Mucosa of rectum (tissue), 2 donors: ENCODE results near the gene SPRR2G.
"Not testable (repeated sequence)": the region's sequence is repeated elsewhere in the genome, so short reads cannot be mapped to it uniquely, and the experiment has no call there.

ENCODE experiments used
- H3K27ac ChIP-seq, 2 donors: one replicate each; pipeline ENCODE4 v1.7.0; 2013; ENCODE audit warnings: inconsistent platforms in 2 of 2, low read depth in 2 of 2, low read length in 2 of 2
- H3K27me3 ChIP-seq, 2 donors: one replicate each; pipeline ENCODE4 v1.7.0; 2013; ENCODE audit warnings: low read length in 2 of 2; ENCODE audit not compliant: control insufficient read depth in 2 of 2, insufficient read depth in 2 of 2
- H3K36me3 ChIP-seq, 2 donors: one replicate each; pipeline ENCODE4 v1.7.0; 2013; ENCODE audit warnings: low read length in 2 of 2; ENCODE audit not compliant: control insufficient read depth in 2 of 2, insufficient read depth in 2 of 2
- H3K4me1 ChIP-seq, 2 donors: one replicate each; pipeline ENCODE4 v1.7.0; 2013; ENCODE audit warnings: low read length in 2 of 2, mild to moderate bottlenecking in 1 of 2; ENCODE audit not compliant: control insufficient read depth in 2 of 2, insufficient read depth in 2 of 2
- H3K4me3 ChIP-seq, 2 donors: one replicate each; pipeline ENCODE4 v1.7.0; 2013; ENCODE audit warnings: low read length in 2 of 2
- H3K9ac ChIP-seq, 2 donors: one replicate each; pipeline ENCODE4 v1.7.0; 2013; ENCODE audit warnings: low read length in 2 of 2, low read depth in 1 of 2, mild to moderate bottlenecking in 1 of 2
- H3K9me3 ChIP-seq, 2 donors: one replicate each; pipeline ENCODE4 v1.7.0; 2013; ENCODE audit warnings: low read length in 2 of 2; ENCODE audit not compliant: control insufficient read depth in 2 of 2
- donor health status: healthy.
- donor health status: Normal muscosa, but diverticular disease.

SPRR2G gene

DNA sequence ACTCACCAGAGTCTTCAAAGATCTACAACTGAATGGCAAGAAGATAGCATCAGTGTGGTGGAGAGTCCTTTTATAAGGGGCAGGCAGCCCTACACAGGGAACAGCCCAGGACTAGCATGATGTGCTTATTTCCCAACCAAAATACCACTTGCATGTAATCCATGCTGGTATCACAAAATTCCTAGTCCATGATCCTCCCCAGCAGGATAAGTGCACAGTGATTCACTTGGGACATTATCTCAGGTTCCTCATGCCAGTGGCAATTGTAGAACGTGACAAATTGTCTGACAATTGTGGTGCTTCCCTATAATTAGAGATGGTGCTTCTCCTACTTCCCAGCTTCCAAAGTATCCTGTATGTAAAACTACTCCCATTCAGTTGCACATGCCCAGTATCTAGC lies at the start of gene SPRR2G:
TSS of gene SPRR2G (minus strand) at position 45 of the 400 bp plus-strand sequence. CDS start 780 bp downstream, outside the sequence.
- Histone ChIP-seq H3K4me1 (no peaks in the 10 kb centered on the region), H3K4me3 (no peak within 1 kb of the TSS), H3K27me3 (peaks cover 0 to 3% of the 10 kb centered on the region in 2 donors), H3K36me3 (no peaks in the 10 kb centered on the region), H3K9ac (no peak within 1 kb of the TSS), H3K27ac (no peak within 1 kb of the TSS), H3K9me3 (no peaks in the 10 kb centered on the region)

DNA sequence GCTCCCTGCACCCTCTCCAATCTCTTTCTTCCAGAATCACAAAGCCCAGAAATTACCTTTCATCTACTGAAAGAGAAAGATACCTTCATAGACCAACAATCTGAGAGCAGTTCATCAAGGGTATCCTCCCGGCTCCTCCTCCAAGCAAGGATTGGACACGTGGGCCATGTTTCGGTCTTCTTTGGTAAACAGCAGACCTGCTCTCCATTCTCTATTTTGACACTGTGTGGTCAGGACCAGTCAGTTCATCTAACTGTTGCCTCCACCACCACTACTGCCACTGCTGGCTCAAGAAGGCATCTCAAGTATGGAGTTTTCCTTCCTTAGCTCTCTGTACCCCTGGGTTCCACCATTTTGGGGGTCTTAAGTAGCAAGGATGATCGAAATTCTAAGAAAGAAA lies 44.5 kb upstream of the SPRR2G start:
- Histone ChIP-seq H3K9me3 (no peaks in the 10 kb centered on the region), H3K36me3 (no peaks in the 10 kb centered on the region), H3K4me3 (no peak overlapping the region), H3K27me3 (no peaks in the 10 kb centered on the region), H3K9ac (no peak overlapping the region), H3K27ac (no peak overlapping the region), H3K4me1 (no peaks in the 10 kb centered on the region)

DNA sequence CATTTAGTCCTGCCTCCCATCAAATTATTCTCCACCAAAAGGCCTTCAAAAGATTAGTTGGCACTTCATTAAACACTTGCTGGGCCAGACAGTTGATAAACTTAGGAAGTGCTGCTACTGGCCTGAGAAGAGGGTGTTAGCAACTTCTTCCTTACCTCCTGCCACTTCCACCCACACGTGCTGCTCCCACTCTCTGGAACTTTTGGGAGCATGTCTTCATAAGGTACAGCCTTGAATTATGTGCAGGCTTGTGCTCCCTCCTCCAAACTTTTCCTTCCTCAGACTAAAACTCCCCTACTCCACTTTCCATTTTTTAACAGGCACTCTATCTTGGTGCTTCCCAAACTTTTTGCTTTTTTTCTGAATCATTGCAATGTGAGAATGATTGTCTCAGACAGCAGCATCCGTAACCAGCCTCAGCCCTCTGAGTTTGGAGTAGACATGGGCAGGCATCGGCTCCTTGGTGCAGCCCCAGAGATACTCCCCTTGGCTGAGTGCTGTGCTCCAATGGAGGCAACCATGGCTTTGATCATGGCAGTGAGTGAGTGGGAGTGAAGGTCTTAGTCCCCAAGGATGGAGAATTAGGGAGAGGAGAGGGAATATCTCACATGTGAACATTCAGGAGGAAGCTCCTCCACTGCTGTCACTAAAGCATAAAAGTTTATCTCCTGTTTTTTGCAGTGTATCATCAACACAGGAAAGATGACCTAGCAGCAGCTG lies 43.8 kb upstream of the SPRR2G start:
- H3K36me3 ChIP-seq, result no peaks in the 10 kb centered on the region
- H3K4me3 ChIP-seq, result no peak overlapping the region
- no peaks in the 10 kb centered on the region for H3K27me3 ChIP-seq
- no peak overlapping the region for H3K27ac ChIP-seq
- H3K9ac ChIP-seq, result no peak overlapping the region
- no peaks in the 10 kb centered on the region for H3K4me1 ChIP-seq
- H3K9me3 ChIP-seq, result no peaks in the 10 kb centered on the region

DNA sequence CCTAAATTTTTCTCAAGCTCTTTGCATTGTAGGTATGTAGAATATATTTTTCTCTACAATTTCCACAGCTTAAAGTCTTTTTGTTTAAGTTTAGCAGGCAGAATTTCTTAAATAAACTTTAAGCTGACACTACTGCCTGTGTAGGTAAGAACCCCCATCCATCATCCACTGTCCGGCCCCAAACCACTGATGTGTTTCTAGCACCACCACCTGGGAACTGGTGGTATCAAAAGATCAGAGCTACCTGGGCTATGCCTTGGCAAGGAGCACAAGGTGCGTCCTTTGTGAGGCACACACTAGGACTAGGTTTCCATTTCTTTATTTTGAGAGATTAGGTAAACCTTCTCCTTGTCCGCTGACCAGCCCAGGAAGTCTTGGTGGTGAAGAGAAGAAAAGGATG lies 42.0 kb upstream of the SPRR2G start:
- H3K9me3 ChIP-seq, result no peaks in the 10 kb centered on the region
- no peaks in the 10 kb centered on the region for H3K4me1 ChIP-seq
- H3K4me3 ChIP-seq, result no peak overlapping the region
- no peak overlapping the region for H3K27ac ChIP-seq
- H3K36me3 ChIP-seq, result no peaks in the 10 kb centered on the region
- H3K27me3 ChIP-seq, result no peaks in the 10 kb centered on the region
- H3K9ac ChIP-seq, result no peak overlapping the region

DNA sequence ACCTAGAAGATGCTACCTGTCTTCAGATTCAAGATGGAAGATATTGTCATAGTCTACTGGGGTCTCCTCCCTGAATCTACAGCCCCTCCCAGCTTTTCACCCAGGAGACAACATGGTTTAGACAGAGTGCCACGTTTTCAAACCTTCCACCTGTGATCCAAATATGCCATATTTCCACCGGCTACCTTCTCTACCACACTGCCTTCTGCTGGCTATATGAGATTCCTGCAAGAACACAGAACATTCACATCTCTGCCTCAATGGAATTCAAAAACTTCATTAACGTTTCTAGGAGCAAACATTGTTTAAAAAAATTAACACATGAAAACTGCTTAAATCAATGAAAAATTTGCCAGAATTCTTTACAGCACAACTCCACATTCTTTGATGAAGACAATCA lies 39.7 kb upstream of the SPRR2G start:
- Histone ChIP-seq H3K36me3 (no peaks in the 10 kb centered on the region), H3K9me3 (no peaks in the 10 kb centered on the region), H3K9ac (no peak overlapping the region), H3K27me3 (no peaks in the 10 kb centered on the region), H3K27ac (no peak overlapping the region), H3K4me3 (no peak overlapping the region), H3K4me1 (no peaks in the 10 kb centered on the region)

DNA sequence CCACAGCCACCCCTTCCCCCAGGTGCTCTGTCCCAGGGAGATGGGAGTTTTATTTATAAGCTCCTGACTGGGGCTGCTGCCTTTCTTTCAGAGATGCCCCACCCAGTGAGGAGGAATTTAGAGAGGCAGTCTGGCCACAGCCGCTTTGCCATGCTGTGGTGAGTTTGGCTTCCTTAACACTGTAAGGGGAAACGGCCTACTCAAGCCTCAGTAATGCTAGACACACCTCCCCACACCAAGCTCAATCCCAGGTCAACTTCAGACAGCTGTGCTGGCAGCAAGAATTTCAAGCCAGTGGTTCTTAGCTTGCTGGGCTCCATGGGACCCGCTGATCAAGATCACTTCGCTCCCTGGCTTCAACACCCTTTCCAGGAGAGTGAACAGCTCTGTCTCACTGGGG lies 37.6 kb upstream of the SPRR2G start:
- not testable (repeated sequence) for H3K4me3 ChIP-seq, H3K27me3 ChIP-seq, H3K4me1 ChIP-seq, H3K9me3 ChIP-seq, H3K9ac ChIP-seq, H3K27ac ChIP-seq, H3K36me3 ChIP-seq

DNA sequence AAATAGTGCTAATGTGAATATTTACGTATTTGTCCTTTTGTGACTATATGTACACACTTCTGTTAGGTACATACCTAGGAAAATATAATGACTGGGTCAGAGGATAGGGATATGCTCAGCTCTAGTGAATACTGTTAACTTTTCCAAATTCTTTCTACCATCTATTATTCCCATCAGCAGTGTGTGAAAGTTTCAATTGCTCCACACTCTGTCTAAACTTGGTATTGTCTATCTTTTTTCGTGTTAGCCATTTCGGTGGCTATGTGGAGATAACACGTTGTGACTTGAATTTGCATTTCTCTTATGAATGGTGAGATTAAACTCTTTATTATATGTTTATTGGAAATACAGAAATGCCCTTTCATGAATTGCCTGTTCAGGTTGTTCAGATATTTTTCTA lies 29.9 kb upstream of the SPRR2G start:
- Histone ChIP-seq H3K9ac (no peak overlapping the region), H3K9me3 (no peaks in the 10 kb centered on the region), H3K27me3 (no peaks in the 10 kb centered on the region), H3K36me3 (no peaks in the 10 kb centered on the region), H3K4me1 (no peaks in the 10 kb centered on the region), H3K4me3 (no peak overlapping the region), H3K27ac (no peak overlapping the region)

DNA sequence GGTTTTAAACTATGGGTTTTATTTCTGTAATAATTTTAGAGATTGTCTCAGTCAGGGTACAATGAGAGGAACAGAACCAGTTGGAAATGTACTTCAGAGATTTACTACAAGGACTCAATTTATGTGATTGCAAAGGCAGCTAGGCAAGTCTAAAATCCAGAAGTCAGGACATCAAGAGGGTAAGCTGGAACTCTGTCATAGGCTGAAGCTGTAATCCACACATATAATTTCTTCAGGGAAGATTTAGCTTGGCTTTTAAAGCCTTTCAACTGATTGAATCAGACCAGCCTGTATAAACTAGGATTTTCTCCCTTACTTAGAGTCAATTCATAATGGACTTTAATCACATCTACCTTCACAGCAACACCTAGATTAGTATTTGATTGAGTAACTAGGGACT lies 28.2 kb upstream of the SPRR2G start:
- H3K4me1 ChIP-seq, result no peaks in the 10 kb centered on the region
- H3K4me3 ChIP-seq, result no peak overlapping the region
- no peaks in the 10 kb centered on the region for H3K36me3 ChIP-seq
- no peaks in the 10 kb centered on the region for H3K27me3 ChIP-seq
- H3K9me3 ChIP-seq, result no peaks in the 10 kb centered on the region
- no peak overlapping the region for H3K9ac ChIP-seq
- H3K27ac ChIP-seq, result no peak overlapping the region

DNA sequence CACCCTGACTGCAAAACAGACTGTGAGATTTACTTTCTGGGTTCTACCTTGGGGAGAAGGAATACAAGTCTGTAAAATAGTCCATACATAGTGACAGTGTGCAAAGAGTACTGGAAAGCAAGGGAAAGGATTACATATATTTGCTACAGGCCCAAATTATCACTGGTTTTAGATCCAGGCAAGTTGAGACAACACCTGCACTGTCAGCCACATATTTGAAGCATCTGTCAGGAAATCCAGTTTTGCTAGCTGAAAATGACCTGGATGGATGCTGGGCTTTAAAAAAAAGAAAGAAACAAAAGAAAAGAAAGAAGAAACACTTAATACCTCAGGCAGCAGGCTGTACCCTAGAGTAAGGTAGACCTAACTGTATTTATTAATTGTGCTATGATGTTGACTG lies 23.9 kb upstream of the SPRR2G start:
- H3K4me1 ChIP-seq, result no peaks in the 10 kb centered on the region
- no peaks in the 10 kb centered on the region for H3K36me3 ChIP-seq
- H3K27me3 ChIP-seq, result no peaks in the 10 kb centered on the region
- H3K9me3 ChIP-seq, result no peaks in the 10 kb centered on the region
- H3K9ac ChIP-seq, result no peak overlapping the region
- no peak overlapping the region for H3K27ac ChIP-seq
- no peak overlapping the region for H3K4me3 ChIP-seq

DNA sequence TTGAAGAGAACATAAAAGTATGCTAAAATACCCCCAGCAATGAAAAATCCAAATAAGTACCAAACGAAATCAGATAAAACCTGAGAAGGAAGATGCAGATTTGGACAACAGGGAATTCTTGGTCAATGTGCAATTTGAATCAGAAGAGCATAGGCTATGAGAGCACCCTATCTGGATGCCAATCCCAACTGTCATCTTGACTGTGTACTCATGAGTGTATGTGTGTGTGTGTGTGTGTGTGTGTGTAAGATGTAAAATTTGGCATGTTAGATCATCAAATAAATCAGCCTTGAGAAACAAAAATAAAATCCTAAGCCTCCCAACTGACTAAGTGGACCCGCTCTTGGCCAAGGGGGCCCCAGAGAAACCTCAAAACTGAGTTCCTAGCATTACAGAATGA lies 18.0 kb upstream of the SPRR2G start:
- no peaks in the 10 kb centered on the region for H3K4me1 ChIP-seq
- no peak overlapping the region for H3K27ac ChIP-seq
- H3K9me3 ChIP-seq, result no peaks in the 10 kb centered on the region
- H3K27me3 ChIP-seq, result no peaks in the 10 kb centered on the region
- no peaks in the 10 kb centered on the region for H3K36me3 ChIP-seq
- no peak overlapping the region for H3K4me3 ChIP-seq
- H3K9ac ChIP-seq, result no peak overlapping the region

DNA sequence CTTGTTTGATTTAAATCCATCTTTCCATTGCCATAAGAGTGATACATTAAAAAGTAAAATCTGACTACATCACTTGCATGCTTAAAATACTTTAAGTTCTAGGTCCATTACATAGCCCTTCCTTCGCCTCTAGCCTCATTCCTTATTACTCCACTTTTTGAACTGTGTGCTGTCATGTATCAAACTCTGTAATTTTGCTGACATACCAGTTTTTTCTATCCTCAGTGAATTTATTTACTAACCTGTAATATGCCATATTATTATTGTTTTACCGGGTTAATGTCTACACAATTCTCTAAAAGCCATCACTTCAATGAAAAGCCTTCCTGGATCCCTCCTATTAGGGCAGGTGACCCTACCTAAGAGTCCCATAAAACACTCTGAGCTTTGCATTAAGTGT lies 4.9 kb upstream of the SPRR2G start:
- Histone ChIP-seq H3K27ac (no peak overlapping the region), H3K36me3 (no peaks in the 10 kb centered on the region), H3K9me3 (no peaks in the 10 kb centered on the region), H3K27me3 (no peaks in the 10 kb centered on the region), H3K4me1 (no peaks in the 10 kb centered on the region), H3K9ac (no peak overlapping the region), H3K4me3 (no peak overlapping the region)
